GM11168 (cell line): ENCODE results near the gene DPYSL4.

ENCODE experiments used
- in situ Hi-C: fragments of 300-500 bp; cut with MboI; formaldehyde crosslinking; loops from one replicate; pipeline ENCODE4 v1.12.0; 2022; ENCODE audit warnings: low sequenced_read_pairs; ENCODE audit not compliant: unreplicated experiment

Gene DPYSL4

GRCh38 chr10:132186488-132187429 is at the start of gene DPYSL4:
DPYSL4 (plus strand) TSS chr10:132186948; CDS start chr10:132187064, 116 bp downstream.
- in situ Hi-C loops, result no loop called here

- in situ Hi-C loops, result no loop called here
Measured at GRCh38 chr10:132137111-132138072, 49.4 kb upstream of the DPYSL4 start.

- in situ Hi-C loops, result no loop called here
Measured at GRCh38 chr10:132138133-132138532, 48.6 kb upstream of the DPYSL4 start.

- in situ Hi-C loops, result no loop called here
Measured at GRCh38 chr10:132138596-132138995, 48.2 kb upstream of the DPYSL4 start.

GRCh38 chr10:132139526-132139925 is 47.2 kb upstream of the DPYSL4 start:
- in situ Hi-C loops, result no loop called here

- in situ Hi-C loops, result no loop called here
Measured at GRCh38 chr10:132140167-132140925, 46.4 kb upstream of the DPYSL4 start.

- in situ Hi-C loops, result no loop called here
Measured at GRCh38 chr10:132141076-132141475, 45.7 kb upstream of the DPYSL4 start.

GRCh38 chr10:132141526-132142395 is 45.0 kb upstream of the DPYSL4 start:
- in situ Hi-C loops, result no loop called here

- in situ Hi-C loops, result no loop called here
Measured at GRCh38 chr10:132142396-132143161, 44.2 kb upstream of the DPYSL4 start.

GRCh38 chr10:132143162-132143561 is 43.6 kb upstream of the DPYSL4 start:
- in situ Hi-C loops, result no loop called here

GRCh38 chr10:132144086-132144485 is 42.7 kb upstream of the DPYSL4 start:
- in situ Hi-C loops, result no loop called here

- in situ Hi-C loops, result no loop called here
Measured at GRCh38 chr10:132145002-132145401, 41.7 kb upstream of the DPYSL4 start.

GRCh38 chr10:132145521-132146185 is 41.1 kb upstream of the DPYSL4 start:
- in situ Hi-C loops, result no loop called here

GRCh38 chr10:132146271-132146671 is 40.5 kb upstream of the DPYSL4 start:
- in situ Hi-C loops, result no loop called here

GRCh38 chr10:132146941-132147915 is 39.5 kb upstream of the DPYSL4 start:
- in situ Hi-C loops, result no loop called here

GRCh38 chr10:132148261-132149251 is 38.2 kb upstream of the DPYSL4 start:
- in situ Hi-C loops, result no loop called here
